ENCODE measurements around the gene DPH7. TPM values are rescaled to one million over a fixed set of nuclear protein-coding genes. Genes with fewer than 3 reads are reported as not detected.
"Not testable (repeated sequence)": the region's sequence is repeated elsewhere in the genome, so short reads cannot be mapped to it uniquely, and the experiment has no call there.

Gene DPH7
- total RNA-seq, 6 experiments from 2014 or later, result 18.2 to 20.7 (median 20.1) TPM

GRCh38 chr9:137514691-137515337 lies 63.9 kb downstream of the DPH7 start:
- H3K27ac Mint-ChIP-seq, result no peak overlapping the region
- no peaks in the 10 kb centered on the region for H3K9me3 Mint-ChIP-seq

DNA sequence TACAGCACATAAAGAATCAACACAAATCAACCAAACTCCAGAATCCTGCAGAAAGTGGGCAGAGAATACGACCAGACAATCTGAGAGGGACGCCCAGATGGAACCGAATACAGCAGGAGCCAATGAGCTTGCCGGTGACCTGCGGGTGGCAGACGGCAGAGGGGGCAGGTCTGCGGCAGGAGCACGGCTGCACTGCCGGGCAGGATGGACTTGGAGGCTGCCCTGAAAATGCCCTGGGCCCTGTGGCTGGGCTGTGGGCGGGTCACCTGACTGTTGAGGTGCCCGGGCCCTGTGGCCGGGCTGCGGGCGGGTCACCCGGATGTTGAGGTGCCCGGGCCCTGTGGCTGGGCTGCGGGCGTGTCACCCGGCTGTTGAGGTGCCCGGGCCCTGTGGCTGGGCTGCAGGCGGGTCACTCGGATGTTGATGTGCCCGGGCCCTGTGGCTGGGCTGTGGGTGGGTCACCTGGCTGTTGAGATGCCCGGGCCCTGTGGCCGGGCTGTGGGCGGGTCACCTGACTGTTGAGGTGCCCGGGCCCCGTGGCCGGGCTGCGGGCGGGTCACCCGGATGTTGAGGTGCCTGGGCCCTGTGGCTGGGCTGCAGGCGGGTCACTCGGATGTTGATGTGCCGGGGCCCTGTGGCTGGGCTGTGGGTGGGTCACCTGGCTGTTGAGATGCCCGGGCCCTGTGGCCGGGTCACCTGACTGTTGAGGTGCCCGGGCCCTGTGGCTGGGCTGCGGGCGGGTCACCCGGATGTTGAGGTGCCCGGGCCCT lies 64.7 kb downstream of the DPH7 start:
- not testable (repeated sequence) for H3K4me1 Mint-ChIP-seq (ENCODE audit: low read depth); H3K4me3 Mint-ChIP-seq; H3K27me3 Mint-ChIP-seq (ENCODE audit: insufficient read depth); DNase-seq; H3K36me3 Mint-ChIP-seq (ENCODE audit: low read depth); H3K9me3 Mint-ChIP-seq; H3K27ac Mint-ChIP-seq

More at GRCh38 chr9:137514691-137515337, 63.9 kb downstream of the DPH7 start:
- Mint-ChIP-seq H3K36me3 (ENCODE audit: low read depth) (no peaks in the 10 kb centered on the region), H3K4me3 (no peak overlapping the region), H3K27me3 (ENCODE audit: insufficient read depth) (no peaks in the 10 kb centered on the region), H3K4me1 (ENCODE audit: low read depth) (no peaks in the 10 kb centered on the region)
- TF ChIP-seq, protein P1, sequence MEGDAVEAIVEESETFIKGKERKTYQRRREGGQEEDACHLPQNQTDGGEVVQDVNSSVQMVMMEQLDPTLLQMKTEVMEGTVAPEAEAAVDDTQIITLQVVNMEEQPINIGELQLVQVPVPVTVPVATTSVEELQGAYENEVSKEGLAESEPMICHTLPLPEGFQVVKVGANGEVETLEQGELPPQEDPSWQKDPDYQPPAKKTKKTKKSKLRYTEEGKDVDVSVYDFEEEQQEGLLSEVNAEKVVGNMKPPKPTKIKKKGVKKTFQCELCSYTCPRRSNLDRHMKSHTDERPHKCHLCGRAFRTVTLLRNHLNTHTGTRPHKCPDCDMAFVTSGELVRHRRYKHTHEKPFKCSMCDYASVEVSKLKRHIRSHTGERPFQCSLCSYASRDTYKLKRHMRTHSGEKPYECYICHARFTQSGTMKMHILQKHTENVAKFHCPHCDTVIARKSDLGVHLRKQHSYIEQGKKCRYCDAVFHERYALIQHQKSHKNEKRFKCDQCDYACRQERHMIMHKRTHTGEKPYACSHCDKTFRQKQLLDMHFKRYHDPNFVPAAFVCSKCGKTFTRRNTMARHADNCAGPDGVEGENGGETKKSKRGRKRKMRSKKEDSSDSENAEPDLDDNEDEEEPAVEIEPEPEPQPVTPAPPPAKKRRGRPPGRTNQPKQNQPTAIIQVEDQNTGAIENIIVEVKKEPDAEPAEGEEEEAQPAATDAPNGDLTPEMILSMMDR (IDR thresholded peaks at IDR 0.05), result no peak
- DNase-seq, result no peak

- H3K9me3 Mint-ChIP-seq; DNase-seq; H3K27ac Mint-ChIP-seq; H3K27me3 Mint-ChIP-seq (ENCODE audit: insufficient read depth); H3K36me3 Mint-ChIP-seq (ENCODE audit: low read depth); H3K4me3 Mint-ChIP-seq; H3K4me1 Mint-ChIP-seq (ENCODE audit: low read depth): not testable (repeated sequence)
Observed at GRCh38 chr9:137513136-137513535, 65.6 kb downstream of the DPH7 start.

- DNase-seq, result no peak
- no peaks in the 10 kb centered on the region; the same call in 1 of the 2 replicates for H3K4me1 Mint-ChIP-seq (ENCODE audit: low read depth)
- H3K27ac Mint-ChIP-seq, result no peak overlapping the region
- peaks cover 5% of the 10 kb centered on the region; the same call in 1 of the 2 replicates for H3K36me3 Mint-ChIP-seq (ENCODE audit: low read depth)
- peaks cover 3% of the 10 kb centered on the region for H3K27me3 Mint-ChIP-seq (ENCODE audit: insufficient read depth)
- no peaks in the 10 kb centered on the region; the same call in 1 of the 2 replicates for H3K9me3 Mint-ChIP-seq
- no peak overlapping the region for H3K4me3 Mint-ChIP-seq
- TF ChIP-seq, protein P1 (IDR thresholded peaks at IDR 0.05), result no peak
Observed at GRCh38 chr9:137511758-137512463, 66.8 kb downstream of the DPH7 start.

- not testable (repeated sequence) for DNase-seq; H3K9me3 Mint-ChIP-seq; H3K27me3 Mint-ChIP-seq (ENCODE audit: insufficient read depth); H3K36me3 Mint-ChIP-seq (ENCODE audit: low read depth); H3K27ac Mint-ChIP-seq; H3K4me3 Mint-ChIP-seq; H3K4me1 Mint-ChIP-seq (ENCODE audit: low read depth)
Observed at GRCh38 chr9:137511126-137511525, 67.6 kb downstream of the DPH7 start.

GRCh38 chr9:137509198-137509597 lies 69.5 kb downstream of the DPH7 start:
- no peak overlapping the region for H3K4me3 Mint-ChIP-seq

More at GRCh38 chr9:137509198-137509597, 69.5 kb downstream of the DPH7 start:
- DNase-seq, result no peak
- Mint-ChIP-seq H3K27ac (no peak overlapping the region), H3K27me3 (ENCODE audit: insufficient read depth) (peaks cover 6% of the 10 kb centered on the region), H3K36me3 (ENCODE audit: low read depth) (peaks cover 5% of the 10 kb centered on the region; the same call in 1 of the 2 replicates), H3K4me1 (ENCODE audit: low read depth) (no peaks in the 10 kb centered on the region; the same call in 1 of the 2 replicates), H3K9me3 (peaks cover 6% of the 10 kb centered on the region; the same call in 1 of the 2 replicates)
- TF ChIP-seq, protein P1 (IDR thresholded peaks at IDR 0.05), result no peak

Data from HFFc6 (cell line).